GM12865 (cell line): ENCODE data around the gene SYNRG.

Source experiments
- DNase-seq: peaks from one replicate; pipeline ENCODE4 v3.0.0; 2010; ENCODE audit warnings: low read depth
- H3K4me3 ChIP-seq: 2 replicates; pipeline ENCODE4 v1.5.1; 2011; ENCODE audit warnings: mild to moderate bottlenecking, low read depth, low read length, control low read depth
- CTCF ChIP-seq: IDR thresholded peaks from 2 replicates; pipeline ENCODE4 v1.5.1; 2011; ENCODE audit warnings: low read length, control low read depth, low read depth, inconsistent platforms; ENCODE audit not compliant: insufficient read depth; ENCODE audit errors: missing control alignments

The SYNRG gene

GRCh38 chr17:37465069-37465616 is 144.1 kb downstream of the SYNRG start:
- TF ChIP-seq CTCF, result no peak
- DNase-seq, result no peak
- H3K4me3 ChIP-seq, result no peak overlapping the region
